GM12891 (cell line): Measurements from ENCODE around the gene ZDHHC24.

Experiments
- PAX5 ChIP-seq: IDR thresholded peaks from 2 replicates; pipeline ENCODE4 v1.6.1; 2011; ENCODE audit warnings: low read length, moderate library complexity, mild to moderate bottlenecking; ENCODE audit not compliant: insufficient read depth, severe bottlenecking
- POLR2A ChIP-seq: IDR thresholded peaks from 2 replicates; pipeline ENCODE4 v1.6.1; 2011; ENCODE audit warnings: low read depth, low read length, control low read depth
- POLR2AphosphoS5 ChIP-seq: IDR thresholded peaks from 2 replicates; pipeline ENCODE4 v1.6.1; 2011; ENCODE audit warnings: low read depth, low read length, control low read depth
- POU2F2 ChIP-seq: IDR thresholded peaks from 2 replicates; pipeline ENCODE4 v1.6.1; 2011; ENCODE audit warnings: low read depth, mild to moderate bottlenecking, control low read depth, low read length, moderate library complexity
- SPI1 ChIP-seq: IDR thresholded peaks from 2 replicates; pipeline ENCODE4 v1.6.1; 2011; ENCODE audit warnings: low read depth, low read length, control low read depth
- TAF1 ChIP-seq: IDR thresholded peaks from 2 replicates; pipeline ENCODE4 v1.6.1; 2011; ENCODE audit warnings: low read depth, low read length, control low read depth

- no peak for TF ChIP-seq POLR2A
- TF ChIP-seq PAX5: no peak
- TF ChIP-seq POLR2AphosphoS5: no peak
- no peak for TF ChIP-seq TAF1
- TF ChIP-seq SPI1: no peak
- no peak for TF ChIP-seq POU2F2
Measured at GRCh38 chr11:66546966-66547661, 1.3 kb upstream of the ZDHHC24 start.
